GM21360 (cell line): ENCODE data around the gene CD58.
"Not testable (repeated sequence)": the region's sequence is repeated elsewhere in the genome, so short reads cannot be mapped to it uniquely, and the experiment has no call there.

Experiments used
- ATAC-seq: cut with Tn5 transposase; IDR thresholded peaks from one replicate; pipeline ENCODE4 v1.9.1; 2021; ENCODE audit warnings: mild to moderate bottlenecking, moderate library complexity; ENCODE audit not compliant: unreplicated experiment

The CD58 gene

GRCh38 chr1:116570358-116571214 lies at the start of gene CD58:
Gene CD58 (minus strand): TSS chr1:116571026. CDS start chr1:116570972, 54 bp downstream.
- peak; percentile 43 for ATAC-seq

GRCh38 chr1:116620392-116620791 lies 49.6 kb upstream of the CD58 start:
- ATAC-seq, result not testable (repeated sequence)

- ATAC-seq, result not testable (repeated sequence)
Observed at GRCh38 chr1:116619106-116619505, 48.3 kb upstream of the CD58 start.

GRCh38 chr1:116617808-116618207 lies 47.0 kb upstream of the CD58 start:
- not testable (repeated sequence) for ATAC-seq

- ATAC-seq, result not testable (repeated sequence)
Observed at GRCh38 chr1:116613825-116614224, 43.0 kb upstream of the CD58 start.

GRCh38 chr1:116609801-116610371 lies 39.1 kb upstream of the CD58 start:
- not testable (repeated sequence) for ATAC-seq

- not testable (repeated sequence) for ATAC-seq
Observed at GRCh38 chr1:116608841-116609240, 38.0 kb upstream of the CD58 start.

- not testable (repeated sequence) for ATAC-seq
Observed at GRCh38 chr1:116608151-116608550, 37.3 kb upstream of the CD58 start.

GRCh38 chr1:116607463-116607862 lies 36.6 kb upstream of the CD58 start:
- ATAC-seq, result not testable (repeated sequence)

- ATAC-seq, result not testable (repeated sequence)
Observed at GRCh38 chr1:116606067-116606466, 35.2 kb upstream of the CD58 start.

- no peak for ATAC-seq
Observed at GRCh38 chr1:116605315-116605714, 34.5 kb upstream of the CD58 start.

- not testable (repeated sequence) for ATAC-seq
Observed at GRCh38 chr1:116604408-116604807, 33.6 kb upstream of the CD58 start.

- ATAC-seq, result not testable (repeated sequence)
Observed at GRCh38 chr1:116603646-116604045, 32.8 kb upstream of the CD58 start.

GRCh38 chr1:116599369-116599768 lies 28.5 kb upstream of the CD58 start:
- not testable (repeated sequence) for ATAC-seq

- ATAC-seq, result not testable (repeated sequence)
Observed at GRCh38 chr1:116598420-116599036, 27.7 kb upstream of the CD58 start.

GRCh38 chr1:116597388-116597787 lies 26.6 kb upstream of the CD58 start:
- peak; percentile 68 for ATAC-seq

- peak; percentile 20 for ATAC-seq
Observed at GRCh38 chr1:116596742-116597307, 26.0 kb upstream of the CD58 start.

- ATAC-seq, result not testable (repeated sequence)
Observed at GRCh38 chr1:116595946-116596741, 25.3 kb upstream of the CD58 start.

GRCh38 chr1:116595065-116595840 lies 24.4 kb upstream of the CD58 start:
- ATAC-seq, result not testable (repeated sequence)

- ATAC-seq, result not testable (repeated sequence)
Observed at GRCh38 chr1:116593977-116594376, 23.2 kb upstream of the CD58 start.
